ENCODE results near the gene CUTC. TPM values are rescaled to one million over a fixed set of nuclear protein-coding genes. Genes with fewer than 3 reads are reported as not detected.

The CUTC gene
- total RNA-seq, 5 donors from 2014 or later (not counting 1 experiment from before 2014, with no cell fraction given): 21.0 to 32.1 (median 29.3) TPM

- ChIA-PET POLR2A (no interaction called here), CTCF (no interaction called here)
- Histone ChIP-seq H3K27me3 (replicated peaks in 1 of 2; ENCODE audit: control insufficient read depth in 2 of 2, extremely low read depth in 1 of 2, insufficient read depth in 2 of 2, low read length in 1 of 2) (no peaks in the 10 kb centered on the region), H3K27ac (ENCODE audit: low read length) (no peak overlapping the region), H3K4me1 (ENCODE audit: control insufficient read depth in 1 of 2, extremely low read depth in 1 of 2, insufficient read depth in 2 of 2, low read length in 2 of 2) (no peaks in the 10 kb centered on the region), H3K9me3 (no peaks in the 10 kb centered on the region), H3K4me3 (ENCODE audit: control insufficient read depth in 1 of 2, extremely low read depth in 1 of 2, low read length in 1 of 2) (no peak overlapping the region), H3K36me3 (ENCODE audit: control insufficient read depth in 2 of 2, extremely low read depth in 1 of 2, insufficient read depth in 1 of 2, low read length in 1 of 2) (peaks cover 0 to 53% of the 10 kb centered on the region in 2 donors)
- ATAC-seq (replicated peaks in 1 of 4): no peak
- DNase-seq: peak in 1 of 35 experiments; percentile 8
- Mint-ChIP-seq H3K9me3 (no peaks in the 10 kb centered on the region), H3K36me3 (peaks cover 61% of the 10 kb centered on the region), H3K4me1 (no peaks in the 10 kb centered on the region), H3K4me3 (no peak overlapping the region), H3K27ac (no peak overlapping the region), H3K27me3 (no peaks in the 10 kb centered on the region)
- WGBS (ENCODE audit: insufficient coverage): 95% methylated on average over 8 of the region's 8 CpGs
Measured at GRCh38 chr10:99698504-99699080, 33.4 kb upstream of the CUTC start.

GRCh38 chr10:99700649-99701048 lies 31.4 kb upstream of the CUTC start:
- H3K9me3 ChIP-seq: no peaks in the 10 kb centered on the region
- H3K4me1 Mint-ChIP-seq: no peaks in the 10 kb centered on the region
- H3K27ac Mint-ChIP-seq: no peak overlapping the region
- POLR2A ChIA-PET: interaction anchor here in 1 of 2 donors (0.6 kb wide), 1 partner anchor 15 kb away, joined by 3 read pairs; no protein-coding TSS in a partner anchor
- no peak overlapping the region for H3K4me3 ChIP-seq (ENCODE audit: control insufficient read depth in 1 of 2, extremely low read depth in 1 of 2, low read length in 1 of 2)
- no peak overlapping the region for H3K27ac ChIP-seq (ENCODE audit: low read length)
- no peak for ATAC-seq (replicated peaks in 1 of 4)
- H3K27me3 Mint-ChIP-seq: no peaks in the 10 kb centered on the region
- peaks cover 64% of the 10 kb centered on the region for H3K36me3 Mint-ChIP-seq
- WGBS (ENCODE audit: insufficient coverage): 100% methylated on average over 2 of the region's 4 CpGs
- H3K4me1 ChIP-seq (ENCODE audit: control insufficient read depth in 1 of 2, extremely low read depth in 1 of 2, insufficient read depth in 2 of 2, low read length in 2 of 2): no peaks in the 10 kb centered on the region
- H3K4me3 Mint-ChIP-seq: no peak overlapping the region
- no peaks in the 10 kb centered on the region for H3K27me3 ChIP-seq (replicated peaks in 1 of 2; ENCODE audit: control insufficient read depth in 2 of 2, extremely low read depth in 1 of 2, insufficient read depth in 2 of 2, low read length in 1 of 2)
- no peak for DNase-seq
- no peaks in the 10 kb centered on the region for H3K9me3 Mint-ChIP-seq
- peaks cover 0 to 66% of the 10 kb centered on the region in 2 donors for H3K36me3 ChIP-seq (ENCODE audit: control insufficient read depth in 2 of 2, extremely low read depth in 1 of 2, insufficient read depth in 1 of 2, low read length in 1 of 2)
- CTCF ChIA-PET: interaction anchor here in 1 of 2 donors (0.6 kb wide), 1 partner anchor 11 kb away, joined by 4 read pairs; no protein-coding TSS in a partner anchor

GRCh38 chr10:99708428-99709012 lies 23.5 kb upstream of the CUTC start:
- ATAC-seq (replicated peaks in 1 of 4): no peak
- no peak for DNase-seq
- no peaks in the 10 kb centered on the region for H3K27me3 Mint-ChIP-seq
- H3K36me3 Mint-ChIP-seq: peaks cover 19% of the 10 kb centered on the region
- peak overlapping the region in 1 of 2 donors; percentile 8 for H3K27ac Mint-ChIP-seq
- H3K4me3 Mint-ChIP-seq: no peak overlapping the region
- POLR2A ChIA-PET: no interaction called here
- H3K4me1 Mint-ChIP-seq: no peaks in the 10 kb centered on the region
- no CpG with 5 or more reads among the region's 1 CpG for WGBS (ENCODE audit: insufficient coverage)
- Histone ChIP-seq H3K36me3 (ENCODE audit: control insufficient read depth in 2 of 2, extremely low read depth in 1 of 2, insufficient read depth in 1 of 2, low read length in 1 of 2) (peaks cover 0 to 51% of the 10 kb centered on the region in 2 donors), H3K4me1 (ENCODE audit: control insufficient read depth in 1 of 2, extremely low read depth in 1 of 2, insufficient read depth in 2 of 2, low read length in 2 of 2) (no peaks in the 10 kb centered on the region), H3K27ac (ENCODE audit: low read length) (no peak overlapping the region), H3K9me3 (no peaks in the 10 kb centered on the region), H3K4me3 (ENCODE audit: control insufficient read depth in 1 of 2, extremely low read depth in 1 of 2, low read length in 1 of 2) (no peak overlapping the region), H3K27me3 (replicated peaks in 1 of 2; ENCODE audit: control insufficient read depth in 2 of 2, extremely low read depth in 1 of 2, insufficient read depth in 2 of 2, low read length in 1 of 2) (no peaks in the 10 kb centered on the region)
- CTCF ChIA-PET: no interaction called here
- H3K9me3 Mint-ChIP-seq: no peaks in the 10 kb centered on the region

DNA sequence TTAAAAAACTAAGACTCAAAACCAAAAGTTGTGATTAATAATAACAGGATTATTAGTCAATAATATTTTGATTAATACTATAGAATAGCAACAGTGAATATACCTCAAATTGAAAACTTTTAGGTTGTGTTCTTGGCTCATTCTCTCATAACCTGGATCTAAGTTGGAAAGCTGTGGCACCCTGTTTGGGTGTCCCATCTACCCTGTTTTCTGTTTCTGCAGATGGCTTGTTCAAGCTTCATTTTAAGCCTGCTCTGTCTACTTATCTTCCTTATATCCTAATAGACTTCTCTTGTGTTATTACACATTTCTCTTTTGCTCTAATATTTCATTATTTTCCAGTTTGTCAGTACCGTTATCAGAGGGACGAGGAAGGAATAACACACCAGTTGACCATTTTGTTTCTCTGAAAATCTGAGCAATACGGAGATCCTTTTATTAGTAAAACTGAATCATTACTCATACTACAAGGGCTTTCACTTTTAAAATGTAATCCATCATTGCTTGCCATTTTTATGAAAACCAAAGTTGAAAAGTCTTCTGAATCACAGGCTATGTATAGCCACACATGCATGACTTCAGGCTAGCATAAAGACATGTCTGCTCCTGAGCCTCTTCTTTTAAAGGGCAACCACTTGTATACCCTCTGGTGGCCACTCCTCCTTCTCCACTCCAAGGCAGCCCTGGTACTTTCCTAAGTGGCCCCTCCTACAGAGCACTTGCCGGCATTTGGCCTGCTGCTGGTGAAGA lies 22.4 kb upstream of the CUTC start:
- Histone ChIP-seq H3K27ac (ENCODE audit: low read length) (no peak overlapping the region), H3K9me3 (no peaks in the 10 kb centered on the region), H3K4me1 (ENCODE audit: control insufficient read depth in 1 of 2, extremely low read depth in 1 of 2, insufficient read depth in 2 of 2, low read length in 2 of 2) (no peaks in the 10 kb centered on the region), H3K4me3 (ENCODE audit: control insufficient read depth in 1 of 2, extremely low read depth in 1 of 2, low read length in 1 of 2) (no peak overlapping the region), H3K36me3 (ENCODE audit: control insufficient read depth in 2 of 2, extremely low read depth in 1 of 2, insufficient read depth in 1 of 2, low read length in 1 of 2) (peaks cover 0 to 50% of the 10 kb centered on the region in 2 donors), H3K27me3 (replicated peaks in 1 of 2; ENCODE audit: control insufficient read depth in 2 of 2, extremely low read depth in 1 of 2, insufficient read depth in 2 of 2, low read length in 1 of 2) (no peaks in the 10 kb centered on the region)
- ATAC-seq (replicated peaks in 1 of 4) (no peak), DNase-seq (no peak)
- peaks cover 19% of the 10 kb centered on the region for H3K36me3 Mint-ChIP-seq
- H3K9me3 Mint-ChIP-seq: no peaks in the 10 kb centered on the region
- no peaks in the 10 kb centered on the region for H3K27me3 Mint-ChIP-seq
- H3K4me1 Mint-ChIP-seq: no peaks in the 10 kb centered on the region
- no peak overlapping the region for H3K4me3 Mint-ChIP-seq
- POLR2A ChIA-PET: no interaction called here
- CTCF ChIA-PET: no interaction called here
- WGBS (ENCODE audit: insufficient coverage): 36% methylated on average over 3 of the region's 4 CpGs
- no peak overlapping the region for H3K27ac Mint-ChIP-seq

- Histone ChIP-seq H3K27me3 (replicated peaks in 1 of 2; ENCODE audit: control insufficient read depth in 2 of 2, extremely low read depth in 1 of 2, insufficient read depth in 2 of 2, low read length in 1 of 2) (no peaks in the 10 kb centered on the region), H3K27ac (ENCODE audit: low read length) (no peak overlapping the region), H3K4me3 (ENCODE audit: control insufficient read depth in 1 of 2, extremely low read depth in 1 of 2, low read length in 1 of 2) (no peak overlapping the region), H3K9me3 (no peaks in the 10 kb centered on the region), H3K4me1 (ENCODE audit: control insufficient read depth in 1 of 2, extremely low read depth in 1 of 2, insufficient read depth in 2 of 2, low read length in 2 of 2) (no peaks in the 10 kb centered on the region), H3K36me3 (ENCODE audit: control insufficient read depth in 2 of 2, extremely low read depth in 1 of 2, insufficient read depth in 1 of 2, low read length in 1 of 2) (peaks cover 0 to 54% of the 10 kb centered on the region in 2 donors)
- peak in 3 of 4 experiments; percentile 64 to 74 (median 65) for ATAC-seq (replicated peaks in 1 of 4)
- Mint-ChIP-seq H3K9me3 (no peaks in the 10 kb centered on the region), H3K4me1 (no peaks in the 10 kb centered on the region), H3K27me3 (no peaks in the 10 kb centered on the region), H3K4me3 (no peak overlapping the region), H3K27ac (no peak overlapping the region), H3K36me3 (peaks cover 19% of the 10 kb centered on the region)
- peak in 14 of 35 experiments; percentile 3 to 60 (median 10) for DNase-seq
- ChIA-PET POLR2A (no interaction called here), CTCF (interaction anchor here (0.9 to 1.0 kb wide), 2 partner anchors 275 kb away, joined by 3 to 5 read pairs; no protein-coding TSS in a partner anchor)
Measured at GRCh38 chr10:99711129-99711719, 20.8 kb upstream of the CUTC start.

DNA sequence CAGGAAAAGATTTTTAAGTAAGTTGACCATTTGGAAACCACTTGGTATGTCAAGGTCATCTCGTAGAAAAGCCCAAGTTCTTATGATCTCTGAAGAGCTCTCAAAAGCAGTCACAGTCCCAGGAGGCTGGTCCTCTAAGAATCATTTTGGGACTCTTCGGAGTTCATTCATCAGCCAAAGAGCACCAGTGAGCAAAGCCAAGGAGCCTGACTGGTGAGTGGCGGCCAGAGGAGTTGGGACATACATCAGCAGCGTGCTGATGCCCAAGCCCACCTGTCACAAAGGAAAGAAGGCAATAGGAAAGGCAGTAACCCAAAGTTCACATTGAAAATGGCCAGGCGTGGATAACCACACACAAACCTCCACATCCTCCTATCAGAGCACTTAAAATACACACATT lies 17.6 kb upstream of the CUTC start:
- Mint-ChIP-seq H3K27ac (no peak overlapping the region), H3K36me3 (peaks cover 39% of the 10 kb centered on the region), H3K4me1 (no peaks in the 10 kb centered on the region), H3K9me3 (no peaks in the 10 kb centered on the region), H3K27me3 (no peaks in the 10 kb centered on the region), H3K4me3 (no peak overlapping the region)
- H3K9me3 ChIP-seq: no peaks in the 10 kb centered on the region
- no peaks in the 10 kb centered on the region for H3K27me3 ChIP-seq (replicated peaks in 1 of 2; ENCODE audit: control insufficient read depth in 2 of 2, extremely low read depth in 1 of 2, insufficient read depth in 2 of 2, low read length in 1 of 2)
- no peak overlapping the region for H3K27ac ChIP-seq (ENCODE audit: low read length)
- no peak for ATAC-seq (replicated peaks in 1 of 4)
- H3K4me3 ChIP-seq (ENCODE audit: control insufficient read depth in 1 of 2, extremely low read depth in 1 of 2, low read length in 1 of 2): no peak overlapping the region
- 92% methylated on average over 3 of the region's 5 CpGs for WGBS (ENCODE audit: insufficient coverage)
- no peaks in the 10 kb centered on the region for H3K4me1 ChIP-seq (ENCODE audit: control insufficient read depth in 1 of 2, extremely low read depth in 1 of 2, insufficient read depth in 2 of 2, low read length in 2 of 2)
- H3K36me3 ChIP-seq (ENCODE audit: control insufficient read depth in 2 of 2, extremely low read depth in 1 of 2, insufficient read depth in 1 of 2, low read length in 1 of 2): peaks cover 0 to 63% of the 10 kb centered on the region in 2 donors
- CTCF ChIA-PET: interaction anchor here (0.7 to 1.0 kb wide), 3 partner anchors 278 to 336 kb away, joined by 3 to 6 read pairs (median 3); no protein-coding TSS in a partner anchor
- DNase-seq: no peak
- POLR2A ChIA-PET: interaction anchor here in 1 of 2 donors (0.6 kb wide), 1 partner anchor 12 kb away, joined by 3 read pairs; no protein-coding TSS in a partner anchor

All from T-cell (primary cell).